HEK293 (cell line): ENCODE data around the gene MAPK11.
A peak's percentile ranks its signal among the peaks of the same experiment; 100 is the strongest.

Experiments used
- GLIS1 ChIP-seq: fragments of 450-650 bp; formaldehyde crosslinking; IDR thresholded peaks from 2 replicates; pipeline ENCODE4 v1.5.1; 2016; ENCODE audit warnings: missing biosample characterization, missing genetic modification characterization
- GLIS2 ChIP-seq: fragments of 450-650 bp; formaldehyde crosslinking; IDR thresholded peaks from 2 replicates; pipeline ENCODE4 v1.5.1; 2016; ENCODE audit warnings: missing biosample characterization, missing genetic modification characterization
- HIC1 ChIP-seq: fragments of 450-650 bp; formaldehyde crosslinking; IDR thresholded peaks from 2 replicates; pipeline ENCODE4 v1.5.1; 2016; ENCODE audit warnings: missing biosample characterization, missing genetic modification characterization
- KLF1 ChIP-seq: fragments of 450-650 bp; formaldehyde crosslinking; IDR thresholded peaks from 2 replicates; pipeline ENCODE4 v1.5.1; 2016; ENCODE audit warnings: missing biosample characterization, missing genetic modification characterization
- KLF7 ChIP-seq: fragments of 450-650 bp; formaldehyde crosslinking; IDR thresholded peaks from 2 replicates; pipeline ENCODE4 v1.5.1; 2016; ENCODE audit warnings: missing biosample characterization, missing genetic modification characterization, borderline replicate concordance
- KLF8 ChIP-seq: fragments of 450-650 bp; formaldehyde crosslinking; IDR thresholded peaks from 2 replicates; pipeline ENCODE4 v1.5.1; 2016; ENCODE audit warnings: missing biosample characterization, missing genetic modification characterization
- KLF9 ChIP-seq: fragments of 450-650 bp; formaldehyde crosslinking; IDR thresholded peaks from 2 replicates; pipeline ENCODE4 v1.5.1; 2016; ENCODE audit warnings: missing biosample characterization, missing genetic modification characterization, low read depth
- PATZ1 ChIP-seq: fragments of 450-650 bp; formaldehyde crosslinking; IDR thresholded peaks from 2 replicates; pipeline ENCODE4 v1.5.1; 2016; ENCODE audit warnings: missing biosample characterization, missing genetic modification characterization
- RBAK ChIP-seq: fragments of 450-650 bp; formaldehyde crosslinking; IDR thresholded peaks from 2 replicates; pipeline ENCODE4 v1.5.1; 2016; ENCODE audit warnings: missing biosample characterization, missing genetic modification characterization
- SP2 ChIP-seq: fragments of 450-650 bp; formaldehyde crosslinking; IDR thresholded peaks from 2 replicates; pipeline ENCODE4 v1.5.1; 2016; ENCODE audit warnings: missing biosample characterization, missing genetic modification characterization
- ZBTB10 ChIP-seq: fragments of 450-650 bp; formaldehyde crosslinking; IDR thresholded peaks from 2 replicates; pipeline ENCODE4 v1.5.1; 2016; ENCODE audit warnings: missing biosample characterization, missing genetic modification characterization
- ZBTB17 ChIP-seq: fragments of 450-650 bp; formaldehyde crosslinking; IDR thresholded peaks from 2 replicates; pipeline ENCODE4 v1.5.1; 2016; ENCODE audit warnings: missing biosample characterization, missing genetic modification characterization
- ZBTB20 ChIP-seq: fragments of 450-650 bp; formaldehyde crosslinking; IDR thresholded peaks from 2 replicates; pipeline ENCODE4 v1.5.1; 2016; ENCODE audit warnings: missing biosample characterization, missing genetic modification characterization
- ZBTB8A ChIP-seq: fragments of 450-650 bp; formaldehyde crosslinking; IDR thresholded peaks from 2 replicates; pipeline ENCODE4 v1.5.1; 2016; ENCODE audit warnings: missing biosample characterization, missing genetic modification characterization
- ZIC2 ChIP-seq: fragments of 450-650 bp; formaldehyde crosslinking; IDR thresholded peaks from 2 replicates; pipeline ENCODE4 v1.5.1; 2016; ENCODE audit warnings: missing biosample characterization, missing genetic modification characterization
- ZNF148 ChIP-seq: fragments of 450-650 bp; formaldehyde crosslinking; IDR thresholded peaks from 2 replicates; pipeline ENCODE4 v1.5.0; 2017; ENCODE audit warnings: missing biosample characterization, missing genetic modification characterization, borderline replicate concordance
- ZNF18 ChIP-seq: fragments of 450-650 bp; formaldehyde crosslinking; IDR thresholded peaks from 2 replicates; pipeline ENCODE4 v1.5.1; 2016; ENCODE audit warnings: missing biosample characterization, missing genetic modification characterization
- ZNF292 ChIP-seq: fragments of 450-650 bp; formaldehyde crosslinking; IDR thresholded peaks from 2 replicates; pipeline ENCODE4 v1.5.1; 2016; ENCODE audit warnings: low read depth, missing biosample characterization, missing genetic modification characterization, borderline replicate concordance
- ZNF366 ChIP-seq: fragments of 450-650 bp; formaldehyde crosslinking; conservative IDR thresholded peaks from 2 replicates; pipeline ENCODE4 v1.5.1; 2016; ENCODE audit warnings: missing biosample characterization, missing genetic modification characterization
- ZNF423 ChIP-seq: fragments of 450-650 bp; formaldehyde crosslinking; IDR thresholded peaks from 2 replicates; pipeline ENCODE4 v1.5.1; 2016; ENCODE audit warnings: missing biosample characterization, missing genetic modification characterization
- ZNF514 ChIP-seq: fragments of 450-650 bp; formaldehyde crosslinking; IDR thresholded peaks from 2 replicates; pipeline ENCODE4 v1.5.1; 2016; ENCODE audit warnings: missing biosample characterization, missing genetic modification characterization

The MAPK11 gene

GRCh38 chr22:50262460-50262911 lies 7.7 kb downstream of the MAPK11 start (continued):
- TF ChIP-seq KLF1 (tag by site-specific recombination), result peak; percentile 87
- TF ChIP-seq ZNF292, result no peak
- TF ChIP-seq KLF7 (tag by site-specific recombination), result peak; percentile 20; the same call in 1 of the 2 replicates
- TF ChIP-seq KLF9 (tag by site-specific recombination), result peak; percentile 55; the same call in 1 of the 2 replicates
- TF ChIP-seq HIC1 (tag by site-specific recombination), result peak; percentile 53
- TF ChIP-seq ZBTB17, result peak; percentile 17; the same call in 1 of the 2 replicates
- peak; percentile 98 for TF ChIP-seq ZBTB20 (tag by site-specific recombination)
- TF ChIP-seq SP2, result peak; percentile 12; the same call in 1 of the 2 replicates
- no peak for TF ChIP-seq ZNF148
- no peak for TF ChIP-seq RBAK (tag by site-specific recombination)
- TF ChIP-seq ZNF514 (tag by site-specific recombination), result no peak
- no peak for TF ChIP-seq ZNF423
- peak; percentile 74 for TF ChIP-seq PATZ1
- TF ChIP-seq GLIS1 (tag by site-specific recombination), result peak; percentile 50; the same call in 1 of the 2 replicates
- TF ChIP-seq GLIS2 (tag by site-specific recombination), result peak; percentile 86
- TF ChIP-seq ZBTB10 (tag by site-specific recombination), result peak; percentile 52; the same call in 1 of the 2 replicates
- TF ChIP-seq ZBTB8A (tag by site-specific recombination), result peak; percentile 64; the same call in 1 of the 2 replicates
- TF ChIP-seq KLF8 (tag by site-specific recombination), result peak; percentile 42
- TF ChIP-seq ZNF18 (tag by site-specific recombination), result no peak
- TF ChIP-seq ZNF366, result 0 out of 2 replicates have a peak, but pooled peaks have one; percentile 9
- TF ChIP-seq ZIC2 (tag by site-specific recombination), result peak; percentile 73
- TF ChIP-seq, all 188 proteins: peak for 19
